Activated CD8-positive, alpha-beta memory T cell treated with anti-CD3 and anti-CD28 coated beads for 24 hours (primary cell): ENCODE results near the gene ATP9B.
"Not testable (repeated sequence)": the region's sequence is repeated elsewhere in the genome, so short reads cannot be mapped to it uniquely, and the experiment has no call there.

ENCODE experiments used
- DNase-seq: peaks from one replicate; pipeline ENCODE4 v3.0.0-alpha.2; 2020

The ATP9B gene

DNA sequence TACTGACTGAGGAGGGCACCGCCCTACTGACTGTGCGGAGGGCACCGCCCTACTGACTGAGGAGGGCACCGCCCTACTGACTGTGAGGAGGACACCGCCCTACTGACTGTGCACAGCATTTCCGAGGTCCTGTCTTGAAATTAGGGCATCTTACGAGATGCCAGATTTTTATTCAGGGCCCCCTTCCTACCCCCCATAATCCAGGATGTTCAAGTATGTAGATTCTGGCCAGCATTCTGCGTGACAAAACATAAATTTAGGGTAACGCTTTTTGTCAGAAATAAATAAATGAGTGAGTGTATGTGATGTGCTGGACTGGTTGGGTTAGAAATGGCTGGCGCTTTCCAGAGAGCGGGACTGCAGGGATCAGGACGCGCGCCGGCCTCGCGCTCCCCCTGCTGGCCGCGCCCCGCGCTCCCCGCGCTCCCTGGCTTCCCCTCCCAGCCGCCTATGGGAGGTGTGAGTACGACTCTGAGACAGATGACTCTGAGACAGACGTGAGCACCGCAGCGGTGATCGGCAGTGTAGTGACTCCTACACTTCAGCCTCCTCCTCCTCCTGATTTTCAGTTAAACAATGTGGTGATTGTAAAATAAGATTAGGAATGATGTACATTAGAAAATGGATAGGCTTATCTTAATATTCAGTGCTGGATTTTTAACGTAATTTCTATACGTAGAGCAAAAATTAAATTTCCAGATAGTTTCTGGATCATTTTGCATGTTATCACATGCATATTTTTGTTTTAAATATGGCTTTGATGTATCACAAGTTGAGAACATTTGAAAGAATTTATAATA, 177.3 kb downstream of the ATP9B start:
- peak; percentile 88 for DNase-seq

DNA sequence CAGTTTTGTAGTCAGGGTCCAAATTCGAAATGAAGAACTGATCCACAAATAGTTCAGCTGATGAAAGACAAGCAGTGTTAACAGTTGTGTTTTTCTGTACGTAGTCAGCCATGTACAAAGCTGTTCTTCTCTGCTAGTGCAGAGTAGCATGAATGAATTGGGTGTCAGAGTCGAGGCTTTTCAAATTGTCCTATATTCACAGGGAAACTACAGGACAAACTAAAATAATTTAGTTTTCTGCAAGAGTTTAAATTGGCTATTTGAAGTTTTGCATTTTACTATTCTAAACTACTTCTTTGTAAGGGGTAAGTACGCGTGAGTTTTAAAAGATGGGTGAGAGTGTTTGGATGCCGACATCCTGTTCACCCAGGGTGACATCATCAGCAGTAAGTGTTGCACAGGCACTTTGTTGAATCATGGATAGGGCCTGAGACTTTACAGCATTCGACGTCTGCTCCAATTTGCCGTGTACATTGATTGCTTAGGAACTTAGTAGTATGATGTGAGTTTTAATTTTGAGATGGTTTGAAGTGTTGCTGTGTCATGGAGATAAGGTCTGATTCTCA, 179.4 kb downstream of the ATP9B start:
- DNase-seq: no peak

DNA sequence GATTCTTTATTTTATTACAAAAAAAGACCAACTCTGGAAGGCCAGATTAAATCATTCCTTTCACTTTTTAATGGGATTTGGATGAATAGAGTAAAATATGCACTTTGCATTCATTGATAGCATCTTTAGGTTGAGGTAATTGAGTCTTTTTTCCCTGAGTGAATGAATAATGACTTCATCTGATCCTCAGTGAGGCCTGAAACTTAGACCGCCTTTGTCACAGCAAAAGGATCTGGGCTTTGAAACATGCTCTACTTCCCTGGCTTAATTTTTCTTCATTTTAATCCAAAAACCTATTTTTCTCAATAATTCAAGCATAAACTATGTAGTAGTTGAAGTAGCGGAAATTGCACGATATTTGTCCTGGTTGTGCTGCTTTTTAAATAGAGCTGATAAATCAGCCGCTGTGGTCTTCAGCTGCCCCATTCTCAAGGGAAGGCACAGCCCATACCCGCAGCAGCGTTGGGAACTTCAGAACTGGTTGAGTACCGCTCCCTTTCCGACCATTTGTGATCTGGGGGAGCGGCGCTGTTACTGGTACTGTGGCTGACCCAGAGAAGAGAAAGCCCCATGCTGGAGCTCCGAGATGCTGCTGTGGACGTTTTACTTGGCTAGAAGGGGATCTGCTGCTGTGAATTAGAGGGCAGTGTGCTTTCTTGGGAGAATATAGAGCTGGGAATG, 181.2 kb downstream of the ATP9B start:
- DNase-seq: no peak

DNA sequence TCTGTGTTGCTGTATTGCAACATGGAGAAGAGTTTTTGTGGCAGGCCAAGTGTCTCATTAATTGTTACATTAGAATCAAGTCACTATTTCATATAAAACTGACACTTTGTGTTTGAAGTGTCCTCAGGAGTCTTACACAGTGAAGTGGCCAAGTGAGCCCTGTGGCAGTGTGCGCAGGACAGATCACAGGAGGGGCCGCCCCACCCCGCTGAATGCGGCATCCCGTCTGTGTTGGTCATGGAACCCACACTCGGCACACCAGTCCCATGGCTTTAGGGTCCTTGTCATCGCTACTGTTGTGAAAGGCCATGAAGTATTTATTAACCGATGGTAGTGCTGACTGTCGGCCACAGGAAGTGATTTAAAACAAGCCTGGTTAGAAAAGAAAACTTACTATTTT, 181.8 kb downstream of the ATP9B start:
- no peak for DNase-seq

DNA sequence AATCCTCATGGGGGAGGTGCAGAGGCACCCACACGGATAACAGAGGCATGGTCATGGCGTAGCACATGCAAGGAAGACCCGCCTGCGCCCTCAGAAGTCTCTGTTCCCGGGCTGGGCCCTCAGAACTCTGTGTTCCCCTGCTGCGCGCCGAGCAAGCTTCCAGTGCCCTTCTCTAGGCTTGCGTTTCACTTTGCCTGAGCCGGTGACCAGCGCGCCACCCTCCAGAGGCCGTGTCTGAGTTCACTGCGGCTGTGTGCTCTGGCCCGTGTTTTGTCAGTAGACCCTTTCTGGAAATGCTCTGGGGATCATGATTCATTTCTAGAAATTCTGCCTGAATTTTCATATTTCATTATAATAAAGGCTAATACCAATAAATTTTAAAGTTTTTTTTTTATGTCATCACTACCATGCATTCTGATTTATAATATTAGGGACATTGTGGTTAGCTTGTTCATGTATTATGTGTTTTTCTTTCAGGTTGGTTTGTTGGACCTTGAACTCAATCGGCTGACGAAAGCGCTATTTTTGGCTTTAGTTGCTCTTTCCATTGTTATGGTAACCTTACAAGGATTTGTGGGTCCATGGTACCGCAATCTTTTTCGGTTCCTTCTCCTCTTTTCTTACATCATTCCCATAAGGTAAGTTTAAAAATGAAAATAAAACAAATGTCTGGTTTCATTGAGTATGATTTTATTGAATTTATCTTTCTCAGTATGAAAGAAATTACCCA, 183.9 kb downstream of the ATP9B start:
- no peak for DNase-seq

DNA sequence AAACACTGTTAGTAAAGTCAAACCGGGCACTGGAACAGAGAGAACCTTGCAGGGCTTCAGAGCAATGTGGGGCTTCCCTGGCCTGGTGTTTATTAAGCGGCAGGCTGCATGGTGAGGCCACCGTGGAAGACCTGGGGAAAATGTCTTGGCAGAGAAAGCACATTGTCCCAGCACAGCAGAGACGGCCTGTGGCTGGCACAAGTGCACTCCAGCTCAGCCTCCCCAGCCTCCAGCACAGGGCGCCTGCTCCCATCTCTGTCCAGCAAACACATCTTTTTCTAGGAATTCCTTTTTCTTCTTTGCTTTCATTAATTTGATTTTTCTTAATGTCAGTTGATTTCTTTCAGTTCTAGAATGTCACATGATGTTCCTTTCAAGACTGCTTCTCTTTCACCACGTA, 188.3 kb downstream of the ATP9B start:
- no peak for DNase-seq

DNA sequence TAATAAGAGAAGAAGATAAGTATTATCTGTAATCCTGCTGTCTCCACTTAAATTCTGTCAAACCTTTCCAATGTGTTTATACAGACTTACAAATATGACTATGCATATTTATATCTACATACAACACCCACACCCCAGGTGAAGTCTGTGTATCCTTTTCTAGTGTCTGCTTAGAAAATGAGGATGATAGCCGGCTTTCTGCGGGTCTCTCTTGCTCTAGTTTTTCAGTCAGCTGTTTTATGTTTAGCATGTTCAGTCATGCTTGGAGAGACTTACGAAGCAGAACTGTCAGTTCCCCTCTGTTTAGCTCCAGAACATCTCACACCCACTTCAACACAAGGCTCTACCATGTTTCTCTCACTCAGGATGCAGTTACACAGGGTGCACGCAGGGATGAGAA, 189.3 kb downstream of the ATP9B start:
- no peak for DNase-seq

DNA sequence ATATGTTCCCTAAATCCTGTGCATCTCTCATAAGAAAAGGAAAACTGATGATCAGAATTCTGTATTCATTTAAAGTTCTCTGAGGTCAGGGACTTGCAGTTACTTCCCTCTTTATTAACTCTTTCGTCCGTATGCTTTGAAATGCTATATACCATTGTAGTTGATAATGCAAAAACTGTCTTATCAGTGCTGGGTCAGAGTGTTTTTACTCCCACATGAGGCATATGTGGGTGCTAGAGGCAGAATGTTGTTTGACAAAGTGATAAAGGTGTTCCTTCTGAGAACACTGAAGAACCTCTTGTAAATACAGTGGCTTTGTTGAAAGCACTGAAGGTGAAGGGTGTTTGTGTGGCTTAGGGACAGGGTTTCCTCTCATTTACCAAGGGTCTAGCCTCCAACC, 190.0 kb downstream of the ATP9B start:
- no peak for DNase-seq

DNA sequence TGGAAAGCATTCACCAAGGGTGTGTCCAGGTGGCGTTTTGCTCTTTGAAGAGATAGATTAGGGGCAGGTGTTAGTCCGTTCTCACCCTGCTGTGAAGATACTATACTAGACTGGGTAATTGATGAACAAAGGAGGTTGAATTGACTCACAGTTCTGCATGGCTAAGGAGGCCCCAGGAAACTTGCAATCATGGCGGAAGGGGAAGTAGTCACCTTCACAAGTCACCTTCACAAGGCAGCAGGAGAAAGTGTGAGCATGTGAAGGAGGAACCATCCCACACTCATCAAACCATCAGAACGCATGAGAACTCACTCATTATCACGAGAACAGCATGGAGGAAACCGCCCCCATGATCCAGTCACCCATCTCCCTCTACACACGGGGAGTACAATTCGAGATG, 190.8 kb downstream of the ATP9B start:
- DNase-seq: no peak

DNA sequence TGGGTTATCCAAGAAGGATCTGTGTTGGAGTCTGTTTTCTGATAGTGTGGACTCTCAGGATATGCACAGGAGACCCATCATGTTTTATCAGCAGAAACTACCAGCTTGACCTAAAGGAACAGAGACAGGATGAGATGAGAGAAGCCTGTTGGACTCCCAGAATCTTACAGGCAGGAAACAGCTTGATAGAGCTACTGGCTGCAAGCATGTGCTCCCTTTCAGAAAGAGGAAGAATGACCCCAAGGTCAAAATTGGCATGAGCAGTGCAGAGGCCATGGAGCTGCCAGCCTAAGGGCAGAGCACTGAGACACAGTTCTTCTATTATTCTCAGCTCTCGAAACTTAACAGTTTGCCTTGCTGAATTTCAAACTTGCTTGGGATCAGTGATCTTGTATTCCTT, 191.3 kb downstream of the ATP9B start:
- DNase-seq: no peak

DNA sequence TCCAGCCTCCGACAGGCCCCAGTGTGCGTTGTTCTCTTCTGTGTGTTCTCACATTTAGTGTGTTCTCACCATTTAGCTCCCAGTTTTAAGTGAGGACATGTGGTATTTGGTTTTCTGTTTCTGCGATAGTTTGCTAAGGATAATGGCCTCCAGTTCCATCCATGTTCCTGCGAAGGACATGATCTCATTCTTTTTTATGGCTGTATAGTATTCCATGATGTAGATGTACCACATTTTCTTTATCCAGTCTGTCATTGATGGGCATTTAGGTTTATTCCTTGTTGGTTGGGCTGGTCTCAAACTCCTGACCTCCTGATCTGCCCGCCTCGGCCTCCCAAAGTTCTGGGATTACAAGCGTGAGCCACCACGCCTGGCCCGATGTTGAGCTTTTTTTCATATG, 195.9 kb downstream of the ATP9B start:
- not testable (repeated sequence) for DNase-seq

DNA sequence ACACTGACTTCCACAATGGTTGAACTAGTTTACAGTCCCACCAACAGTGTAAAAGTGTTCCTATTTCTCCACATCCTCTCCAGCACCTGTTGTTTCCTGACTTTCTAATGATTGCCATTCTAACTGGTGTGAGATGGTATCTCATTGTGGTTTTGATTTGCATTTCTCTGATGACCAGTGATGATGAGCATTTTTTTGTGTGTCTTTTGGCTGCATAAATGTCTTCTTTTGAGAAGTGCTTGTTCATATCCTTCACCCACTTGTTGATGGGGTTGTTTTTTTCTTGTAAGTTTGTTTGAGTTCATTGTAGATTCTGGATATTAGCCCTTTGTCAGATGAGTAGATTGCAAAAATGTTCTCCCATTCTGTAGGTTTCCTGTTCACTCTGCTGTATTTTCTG, 202.6 kb downstream of the ATP9B start:
- DNase-seq: not testable (repeated sequence)

DNA sequence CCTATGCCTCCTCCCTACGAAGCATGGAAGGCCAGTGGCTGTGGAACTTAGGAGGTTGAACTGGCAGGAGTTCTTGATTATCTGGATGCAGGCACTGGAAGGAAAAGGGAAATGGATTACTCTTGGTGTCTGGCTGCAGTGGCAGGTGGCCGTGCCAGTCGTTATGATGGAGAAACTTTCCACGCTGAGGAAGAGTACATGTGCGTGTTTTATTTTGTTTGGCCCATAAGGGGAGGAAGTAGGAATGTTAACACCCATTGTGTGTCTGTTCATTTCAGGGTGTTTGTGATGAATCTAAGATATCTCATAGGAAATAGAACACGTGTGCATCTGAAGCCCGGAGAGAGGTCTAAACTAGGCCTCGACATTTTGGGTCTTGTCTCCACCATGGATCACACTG, 203.7 kb downstream of the ATP9B start:
- DNase-seq: no peak

DNA sequence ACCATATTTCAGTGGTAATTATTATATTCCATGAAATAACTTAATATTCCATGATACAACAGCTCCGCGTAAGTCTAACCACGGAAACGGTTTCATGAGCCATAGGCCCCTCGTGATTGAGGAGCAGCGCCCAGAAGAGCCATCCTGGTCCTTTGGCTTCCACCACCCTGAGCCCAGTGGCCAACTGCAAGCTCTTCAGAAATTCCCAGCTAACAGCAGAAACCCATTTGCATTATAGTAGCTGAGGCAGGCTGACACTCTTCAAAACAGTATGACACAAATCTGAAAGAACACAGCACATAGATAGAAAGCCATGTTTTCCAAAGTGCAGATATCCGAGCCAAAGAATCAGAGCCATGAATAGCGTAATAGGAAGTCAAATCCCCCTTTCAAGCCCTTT, 205.6 kb downstream of the ATP9B start:
- no peak for DNase-seq

DNA sequence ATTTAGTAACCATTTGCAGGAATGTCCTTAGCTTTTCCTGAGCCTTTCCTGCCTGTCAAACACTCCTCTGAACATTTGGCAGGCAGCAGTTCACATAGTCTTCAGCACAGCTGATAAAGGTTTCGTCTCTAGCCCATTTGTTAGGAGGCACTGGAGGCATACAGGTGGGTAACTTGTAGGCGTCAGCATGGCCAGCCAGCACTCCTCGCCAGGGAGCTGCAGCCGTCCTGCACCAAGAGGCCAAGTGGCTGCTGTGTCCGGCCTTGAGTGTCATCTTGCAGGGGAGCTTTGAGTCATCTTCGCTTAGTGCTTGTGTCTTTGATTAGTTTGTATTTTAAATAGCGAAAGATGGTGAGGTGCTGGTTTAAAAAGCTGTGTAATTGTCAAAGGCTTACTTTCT, 206.3 kb downstream of the ATP9B start:
- no peak for DNase-seq

DNA sequence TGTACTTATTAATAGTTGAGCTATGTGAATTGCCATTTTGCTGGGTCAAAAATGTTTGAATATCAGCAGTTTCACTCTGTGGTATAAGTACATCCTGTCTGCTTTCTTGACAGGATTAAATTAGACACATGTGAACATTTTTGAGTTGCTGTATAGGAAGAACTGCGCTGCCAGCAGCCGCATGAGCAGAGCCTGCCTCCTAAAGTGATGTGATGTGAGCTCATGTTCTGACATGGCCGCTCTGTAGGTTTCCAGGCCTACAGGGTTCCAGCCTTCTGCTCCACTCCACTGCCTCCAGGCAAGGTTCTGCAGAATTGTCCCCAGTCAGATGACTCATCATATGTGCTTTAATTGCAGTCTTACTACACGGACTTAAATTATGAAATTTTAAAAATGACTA, 206.8 kb downstream of the ATP9B start:
- no peak for DNase-seq

DNA sequence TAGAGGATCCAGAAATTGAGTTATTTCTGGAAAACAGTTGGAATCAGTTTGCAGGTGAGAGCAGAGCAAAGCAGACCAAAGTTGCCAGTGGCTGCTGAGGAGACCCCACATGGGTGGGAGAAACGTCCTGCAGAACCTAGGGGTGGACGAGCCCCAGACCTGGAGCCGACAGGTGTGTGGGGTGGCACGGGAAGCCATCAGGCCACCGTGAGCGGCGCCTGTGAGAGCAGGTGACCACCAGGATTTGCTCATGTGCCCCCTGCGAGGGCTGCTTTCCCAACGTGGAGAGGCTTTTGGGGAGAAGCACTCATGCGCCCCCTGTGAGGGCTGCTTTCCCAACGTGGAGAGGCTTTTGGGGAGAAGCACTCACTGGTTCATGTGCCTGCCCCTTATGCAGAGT, 209.7 kb downstream of the ATP9B start:
- DNase-seq: no peak

DNA sequence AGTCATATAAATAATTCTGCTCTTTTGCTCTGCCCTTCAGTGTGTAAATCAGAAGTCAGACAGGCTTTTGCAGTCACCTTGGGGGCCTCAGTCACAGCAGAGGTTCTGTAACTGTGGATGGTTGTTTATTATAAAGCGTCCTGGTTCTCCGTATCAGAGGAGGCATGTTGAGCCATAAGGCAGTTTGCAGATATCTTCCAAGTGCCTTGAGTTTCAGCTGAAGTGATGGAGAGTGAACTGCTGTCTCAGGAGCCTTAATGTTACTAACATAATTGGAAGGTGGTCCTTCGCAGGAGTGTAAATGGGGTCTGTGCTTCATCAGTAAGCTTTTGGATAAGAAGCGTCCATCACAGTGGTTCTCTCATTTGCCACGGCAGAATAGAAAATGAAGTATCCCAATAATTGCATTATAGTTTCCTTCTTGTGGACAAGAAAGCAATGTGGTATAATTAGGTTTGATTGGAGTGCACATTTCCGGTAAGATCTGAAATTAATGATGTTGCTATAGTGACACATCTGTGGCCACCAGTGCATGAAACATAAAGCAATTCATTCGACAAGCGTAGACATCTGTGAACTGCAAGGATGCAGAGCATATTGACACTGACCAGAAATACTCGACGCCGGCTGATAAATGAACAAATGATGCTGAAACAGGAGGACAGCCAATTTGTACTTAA, 214.1 kb downstream of the ATP9B start:
- no peak for DNase-seq

DNA sequence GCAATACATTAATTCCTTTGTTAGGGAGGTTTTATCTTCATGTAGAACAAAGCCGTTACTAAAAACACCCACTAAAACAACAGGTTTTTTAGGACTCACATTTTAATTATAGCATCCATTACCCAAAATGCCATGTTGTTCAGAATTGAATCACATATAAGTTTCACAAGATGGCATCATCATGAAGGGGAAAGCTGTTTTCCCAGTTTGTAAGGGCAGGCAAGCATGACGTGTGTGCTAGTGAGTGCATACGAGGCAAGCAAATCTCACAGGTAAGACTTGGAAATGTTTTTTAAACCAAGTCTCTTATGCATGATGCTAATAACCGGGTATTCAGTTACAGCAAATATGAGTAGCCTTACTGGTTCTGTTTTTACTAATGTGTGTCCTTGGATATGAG, 214.7 kb downstream of the ATP9B start:
- DNase-seq: no peak

DNA sequence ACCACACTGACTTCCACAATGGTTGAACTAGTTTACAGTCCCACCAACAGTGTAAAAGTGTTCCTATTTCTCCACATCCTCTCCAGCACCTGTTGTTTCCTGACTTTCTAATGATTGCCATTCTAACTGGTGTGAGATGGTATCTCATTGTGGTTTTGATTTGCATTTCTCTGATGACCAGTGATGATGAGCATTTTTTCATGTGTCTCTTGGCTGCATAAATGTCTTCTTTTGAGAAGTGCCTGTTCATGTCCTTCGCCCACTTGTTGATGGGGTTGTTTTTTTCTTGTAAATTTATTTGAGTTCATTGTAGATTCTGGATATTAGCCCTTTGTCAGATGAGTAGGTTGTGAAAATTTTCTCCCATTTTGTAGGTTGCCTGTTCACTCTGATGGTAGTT, 216.0 kb downstream of the ATP9B start:
- DNase-seq: not testable (repeated sequence)

DNA sequence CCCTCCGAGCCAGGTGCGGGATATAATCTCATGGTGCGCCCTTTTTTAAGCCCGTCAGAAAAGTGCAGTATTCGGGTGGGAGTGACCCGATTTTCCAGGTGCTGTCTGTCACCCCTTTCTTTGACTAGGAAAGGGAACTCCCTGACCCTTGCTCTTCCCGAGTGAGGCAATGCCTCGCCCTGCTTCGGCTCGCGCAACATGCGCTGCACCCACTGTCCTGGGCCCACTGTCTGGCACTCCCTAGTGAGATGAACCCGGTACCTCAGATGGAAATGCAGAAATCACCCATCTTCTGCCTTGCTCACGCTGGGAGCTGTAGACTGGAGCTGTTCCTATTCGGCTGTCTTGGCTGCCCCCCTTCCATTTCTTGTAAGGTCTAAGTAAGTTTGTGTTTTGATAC, 221.2 kb downstream of the ATP9B start:
- DNase-seq: not testable (repeated sequence)

DNA sequence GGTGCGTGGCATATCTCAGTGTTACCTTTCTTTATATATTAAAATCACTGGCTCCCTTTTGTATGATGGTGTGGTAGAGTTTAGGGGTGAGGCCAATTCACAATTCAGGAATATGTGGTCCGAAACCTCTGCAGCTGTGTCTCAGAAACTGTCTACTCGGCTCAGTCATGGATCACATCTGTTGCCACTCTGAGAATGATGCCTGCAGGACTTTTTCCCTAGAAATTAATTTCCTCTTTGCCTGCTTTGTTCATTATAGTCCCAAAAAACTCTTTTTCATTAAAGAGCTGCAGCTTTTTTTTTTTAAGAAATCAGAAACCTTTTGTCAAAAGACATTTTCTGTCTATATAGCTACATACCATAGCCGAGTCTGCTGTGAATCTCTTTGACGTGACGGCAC, 221.7 kb downstream of the ATP9B start:
- no peak for DNase-seq

DNA sequence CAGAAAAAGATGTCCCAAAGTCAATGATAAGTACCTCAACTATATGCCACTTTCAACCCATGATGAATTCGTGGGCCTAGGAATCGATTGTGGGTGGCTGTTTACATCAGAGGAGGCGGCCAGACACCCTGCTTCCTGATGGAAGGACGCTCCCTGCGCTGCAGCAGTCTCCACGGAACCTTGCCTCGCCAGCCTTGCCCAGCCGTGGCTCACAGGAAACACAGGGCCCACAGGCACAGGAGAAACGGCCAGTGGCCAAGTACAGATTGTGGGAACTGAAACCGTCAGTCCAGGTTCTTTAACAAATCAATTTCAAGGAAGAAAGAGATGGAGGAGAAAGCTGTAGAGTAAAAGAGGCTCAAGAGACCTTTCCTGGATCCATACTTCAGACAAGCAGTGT, 225.0 kb downstream of the ATP9B start:
- no peak for DNase-seq
